Lower leg skin (tissue), 4 donors: ENCODE data around the gene ADARB1. TPM values are rescaled to one million over a fixed set of nuclear protein-coding genes. Genes with fewer than 3 reads are reported as not detected.

Experiments
- DNase-seq, 2 donors: peaks; one replicate each; pipeline ENCODE4 v3.0.0-alpha.2; 2019; ENCODE audit warnings: low spot score in 2 of 2
- H3K4me3 ChIP-seq: fragments of 200-600 bp; sonication (generic); 2 replicates; pipeline ENCODE4 v1.5.1; 2017; ENCODE audit warnings: mild to moderate bottlenecking, low read depth; ENCODE audit not compliant: poor library complexity, severe bottlenecking
- CTCF ChIP-seq, 3 donors: fragments of 450-650 bp; IDR thresholded peaks; one replicate each; pipeline ENCODE4 v1.5.1; 2016; ENCODE audit warnings: antibody characterized with exemption in 3 of 3, mild to moderate bottlenecking in 3 of 3, moderate library complexity in 2 of 3
- POLR2A ChIP-seq, 2 donors: fragments of 450-650 bp; IDR thresholded peaks; one replicate each; pipeline ENCODE4 v1.6.1; 2016 to 2017; ENCODE audit warnings: antibody characterized with exemption in 2 of 2, mild to moderate bottlenecking in 1 of 2, moderate library complexity in 1 of 2
- WGBS, 2 donors: methylation state at CpG; one replicate each; pipeline ENCODE4 v1.1.5; 2018; 5-methylcytosine and 5-hydroxymethylcytosine counted together
- intact Hi-C: fragments of 100-400 bp; cut with DNase I; formaldehyde crosslinking; loops from one replicate; pipeline ENCODE4 v1.15.0; 2023; ENCODE audit warnings: low total_unique reads
- total RNA-seq, 4 donors: library from RNA; depleted of rRNA; stranded (reverse); fragments of >200 nt; gene quantifications; one replicate each; pipeline ENCODE4 v1.1.0, GENCODE V29; 2016

The ADARB1 gene
- total RNA-seq, 4 donors from 2014 or later = 14.6 to 21.9 (median 16.6) TPM

- TF ChIP-seq CTCF (IDR thresholded peaks at IDR 0.05) (no peak), POLR2A (IDR thresholded peaks at IDR 0.05) (no peak)
- H3K4me3 ChIP-seq = no peak overlapping the region
- DNase-seq = no peak
- intact Hi-C loops = no loop called here
- whole genome bisulfite sequencing, 2 donors = 49 to 64% methylated on average over 7 of the region's 7 CpGs
Observed at GRCh38 chr21:45094412-45094811, 20.0 kb downstream of the ADARB1 start.

GRCh38 chr21:45095505-45095904 lies 21.1 kb downstream of the ADARB1 start:
- intact Hi-C loops = no loop called here
- TF ChIP-seq POLR2A (IDR thresholded peaks at IDR 0.05) (no peak), CTCF (IDR thresholded peaks at IDR 0.05) (no peak)
- no peak for DNase-seq
- WGBS, 2 donors = 90 to 94% methylated on average over 11 of the region's 11 CpGs
- no peak overlapping the region for H3K4me3 ChIP-seq

GRCh38 chr21:45096217-45096616 lies 21.8 kb downstream of the ADARB1 start:
- no peak for DNase-seq
- WGBS, 2 donors = 57 to 76% methylated on average over 5 of the region's 5 CpGs
- no peak for TF ChIP-seq CTCF (IDR thresholded peaks at IDR 0.05)
- TF ChIP-seq POLR2A (IDR thresholded peaks at IDR 0.05) = no peak
- intact Hi-C loops = no loop called here
- no peak overlapping the region for H3K4me3 ChIP-seq

- no peak for TF ChIP-seq POLR2A (IDR thresholded peaks at IDR 0.05)
- TF ChIP-seq CTCF (IDR thresholded peaks at IDR 0.05) = no peak
- intact Hi-C loops = no loop called here
- H3K4me3 ChIP-seq = no peak overlapping the region
- DNase-seq = no peak
- 77 to 84% methylated on average over 12 of the region's 12 CpGs for WGBS, 2 donors
Observed at GRCh38 chr21:45097827-45098387, 23.5 kb downstream of the ADARB1 start.

- intact Hi-C loops = no loop called here
- WGBS, 2 donors = 53 to 63% methylated on average over 4 of the region's 4 CpGs
- TF ChIP-seq POLR2A (IDR thresholded peaks at IDR 0.05) (no peak), CTCF (IDR thresholded peaks at IDR 0.05) (no peak)
- DNase-seq = no peak
- H3K4me3 ChIP-seq = no peak overlapping the region
Observed at GRCh38 chr21:45098867-45099266, 24.5 kb downstream of the ADARB1 start.

- no peak overlapping the region for H3K4me3 ChIP-seq
- intact Hi-C loops = no loop called here
- 77 to 81% methylated on average over 3 of the region's 3 CpGs for WGBS, 2 donors
- TF ChIP-seq CTCF (IDR thresholded peaks at IDR 0.05) (no peak), POLR2A (IDR thresholded peaks at IDR 0.05) (no peak)
- DNase-seq = no peak
Observed at GRCh38 chr21:45099571-45099970, 25.2 kb downstream of the ADARB1 start.
